HG03571 (cell line): ENCODE results near the gene SDHB.

ENCODE experiments used
- ATAC-seq: cut with Tn5 transposase; IDR thresholded peaks from one replicate; pipeline ENCODE4 v1.9.1; 2021; ENCODE audit not compliant: unreplicated experiment

SDHB gene

GRCh38 chr1:16970132-16970910, 83.5 kb downstream of the SDHB start:
- no peak for ATAC-seq

GRCh38 chr1:16969651-16970050, 84.2 kb downstream of the SDHB start:
- no peak for ATAC-seq

- ATAC-seq: no peak
These were observed 84.7 kb downstream of the SDHB start for GRCh38 chr1:16969057-16969611.
